Activated naive CD8-positive, alpha-beta T cell treated with anti-CD3 and anti-CD28 coated beads, Interleukin-2, amount 50 U/mL, for 16 hours (primary cell): ENCODE data around the gene ADGRG6.

Source experiments
- DNase-seq: peaks from one replicate; pipeline ENCODE4 v3.0.0-alpha.2; 2020; ENCODE audit warnings: low read depth, low spot score

The ADGRG6 gene

DNA sequence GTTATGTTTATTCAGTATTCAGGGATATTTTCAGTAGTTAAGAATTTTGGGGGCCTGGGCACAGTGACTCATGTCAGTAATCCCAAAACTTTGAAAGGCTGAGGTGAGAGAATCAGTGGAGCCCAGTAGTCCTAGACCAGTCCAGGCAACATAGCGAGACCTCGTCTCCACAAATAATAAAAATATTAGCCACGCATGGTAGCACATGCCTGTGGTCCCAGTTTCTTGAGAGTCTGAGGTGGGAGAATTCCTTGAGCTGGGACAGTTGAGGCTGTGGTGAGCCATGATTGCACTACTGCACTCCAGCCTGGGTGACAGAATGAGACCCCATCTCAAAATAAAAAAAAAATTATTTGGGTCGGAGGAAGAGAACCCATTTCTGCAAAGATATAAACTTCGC, 20.3 kb downstream of the ADGRG6 start:
- no peak for DNase-seq

DNA sequence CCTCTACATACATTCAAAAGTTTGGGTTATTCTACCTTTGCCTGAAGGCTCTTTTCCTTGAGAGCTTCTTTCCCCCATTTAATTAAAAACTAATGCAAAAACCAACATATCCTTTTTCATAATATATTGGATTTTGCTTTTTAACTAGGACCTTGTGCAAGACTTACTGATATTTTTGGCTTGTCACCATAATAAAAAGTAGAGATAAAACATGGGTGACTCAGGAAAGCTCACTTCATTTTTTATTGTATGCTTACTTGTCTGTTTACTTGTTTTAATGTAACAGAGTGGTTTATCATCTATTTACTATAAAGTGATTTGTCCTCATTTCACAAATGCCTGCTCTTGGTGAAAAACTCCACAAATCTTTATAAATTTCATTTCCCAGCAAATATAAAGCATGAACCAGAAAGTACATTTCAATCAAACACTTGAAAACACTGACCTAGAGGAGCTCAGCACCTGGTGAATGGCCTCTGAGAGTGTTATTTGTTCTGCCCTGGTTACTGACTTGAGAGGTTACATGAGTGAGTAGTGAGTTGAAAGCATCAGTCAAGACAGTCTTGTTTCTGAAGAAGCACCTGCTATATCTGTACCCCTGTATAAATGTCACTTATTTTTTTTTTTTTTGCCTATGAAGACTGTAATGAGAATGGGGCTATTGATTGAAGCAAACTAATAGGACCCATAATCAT, 20.8 kb downstream of the ADGRG6 start:
- no peak for DNase-seq

DNA sequence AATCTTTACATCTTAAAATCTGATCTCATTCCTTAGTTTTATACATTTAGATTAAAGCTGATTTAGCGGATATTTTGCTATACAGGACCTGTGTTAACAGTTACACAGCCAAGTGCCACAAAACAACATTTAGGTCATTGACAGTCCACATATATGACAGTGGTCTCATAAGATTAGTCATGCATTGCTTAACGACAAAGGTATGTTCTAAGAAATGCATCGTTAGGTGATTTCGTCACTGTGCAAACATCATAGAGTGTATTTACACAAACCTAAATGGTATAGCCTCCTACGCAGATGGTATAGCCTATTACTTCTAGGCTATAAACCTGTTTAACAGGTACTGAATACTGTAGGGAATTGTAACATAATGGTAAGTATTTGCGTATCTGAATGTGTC, 21.6 kb downstream of the ADGRG6 start:
- DNase-seq = no peak

DNA sequence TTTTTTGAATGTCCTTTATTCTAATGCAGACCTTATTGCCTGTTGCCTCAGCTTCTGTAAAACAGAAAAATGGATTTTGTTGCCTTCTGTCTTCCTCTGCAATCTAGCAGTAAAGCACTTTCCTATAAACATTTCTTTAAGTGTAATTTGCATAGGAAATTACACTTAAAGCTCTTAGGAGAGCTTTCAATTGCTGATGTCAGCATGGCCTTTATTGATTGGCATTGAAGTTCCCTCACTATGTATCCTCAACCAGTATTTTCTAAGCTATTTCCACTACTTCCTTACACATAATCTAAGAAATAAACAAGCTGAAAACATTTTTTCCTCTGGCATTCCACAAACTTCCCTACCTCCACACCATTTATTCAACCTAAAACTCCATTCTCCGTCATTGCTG, 22.3 kb downstream of the ADGRG6 start:
- no peak for DNase-seq

DNA sequence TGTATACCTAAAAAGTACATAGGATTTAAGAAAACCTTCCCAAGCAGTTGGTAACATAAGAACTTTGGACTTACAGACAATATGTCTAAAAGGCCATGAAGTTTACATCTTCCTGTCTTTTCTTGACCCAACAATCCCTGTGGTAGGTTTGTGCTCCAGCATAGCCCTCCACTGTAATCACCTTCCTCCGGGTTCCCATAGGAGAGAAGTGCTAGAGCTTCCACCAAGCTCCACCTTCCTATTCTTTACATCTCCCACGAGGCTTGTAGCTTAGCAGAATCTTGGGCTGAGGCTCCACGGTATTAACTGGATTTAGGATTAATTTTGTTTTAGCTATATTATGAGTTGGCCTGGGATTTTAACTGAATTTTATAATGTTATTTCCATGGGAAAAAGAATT, 23.3 kb downstream of the ADGRG6 start:
- no peak for DNase-seq

DNA sequence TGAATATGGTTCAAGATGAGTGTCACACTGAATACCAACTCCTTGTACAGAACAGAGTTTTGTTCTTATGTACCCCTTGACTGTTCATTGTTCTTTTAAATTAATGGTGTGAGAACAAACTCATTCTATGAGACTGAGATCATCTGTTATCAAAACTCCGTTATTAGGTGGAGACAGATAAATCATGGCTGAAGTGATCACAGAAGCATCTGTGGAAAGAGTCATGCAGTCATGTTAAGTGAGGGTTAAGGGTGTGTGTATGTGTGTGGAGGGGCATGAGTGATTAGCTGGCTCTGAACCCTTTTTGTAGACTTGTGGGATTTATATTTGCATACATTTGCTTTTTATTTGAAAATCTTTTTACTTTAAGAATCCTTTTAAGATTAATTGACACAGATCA, 24.7 kb downstream of the ADGRG6 start:
- DNase-seq = no peak

DNA sequence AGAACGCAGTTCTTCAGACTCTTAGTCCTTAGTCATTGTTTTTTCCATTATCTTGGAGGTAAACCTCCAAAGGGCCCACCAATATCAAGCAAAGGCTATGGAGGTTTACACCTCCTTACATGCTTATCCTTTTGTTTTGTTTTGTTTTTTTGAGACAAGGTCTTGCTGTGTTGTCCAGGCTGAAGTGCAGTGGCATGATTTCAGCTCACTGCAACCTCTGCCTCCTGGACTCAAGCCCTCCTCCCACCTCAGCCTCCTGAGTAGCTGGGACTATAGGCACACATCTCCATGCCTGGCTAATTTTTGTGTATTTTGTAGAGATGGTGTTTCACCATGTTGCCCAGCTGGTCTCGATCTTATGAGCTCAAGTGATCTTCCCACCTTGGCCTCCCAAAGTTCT, 26.3 kb downstream of the ADGRG6 start:
- no peak for DNase-seq

DNA sequence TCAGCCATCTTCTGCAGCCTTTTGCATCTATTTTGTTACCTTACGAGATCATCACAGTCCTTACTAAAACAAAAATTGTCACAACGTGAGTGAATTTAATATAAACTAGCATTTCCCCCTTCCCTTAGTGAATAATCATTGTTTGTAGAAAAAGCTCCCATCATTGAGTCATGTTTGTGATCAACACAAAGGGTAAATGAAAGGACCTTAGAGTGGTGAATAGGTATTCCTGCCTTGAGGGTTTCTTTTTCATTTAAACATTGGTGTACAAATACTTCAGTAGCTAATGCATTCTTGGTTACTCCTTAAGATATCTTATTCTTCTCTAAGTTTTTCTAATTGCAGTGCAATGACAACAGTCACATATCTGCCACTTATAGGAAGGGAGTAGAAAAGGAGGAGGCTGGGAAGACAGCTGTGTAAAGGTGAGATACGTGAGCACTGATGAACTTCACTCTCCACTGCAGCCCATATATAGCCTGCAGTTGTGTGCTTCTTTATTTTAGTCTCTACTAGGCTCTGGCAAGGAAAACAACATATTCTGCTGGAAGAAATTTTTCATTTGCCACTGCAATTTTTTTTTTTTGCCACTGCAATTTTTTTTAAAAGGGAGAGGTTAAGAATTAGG, 27.8 kb downstream of the ADGRG6 start:
- no peak for DNase-seq

DNA sequence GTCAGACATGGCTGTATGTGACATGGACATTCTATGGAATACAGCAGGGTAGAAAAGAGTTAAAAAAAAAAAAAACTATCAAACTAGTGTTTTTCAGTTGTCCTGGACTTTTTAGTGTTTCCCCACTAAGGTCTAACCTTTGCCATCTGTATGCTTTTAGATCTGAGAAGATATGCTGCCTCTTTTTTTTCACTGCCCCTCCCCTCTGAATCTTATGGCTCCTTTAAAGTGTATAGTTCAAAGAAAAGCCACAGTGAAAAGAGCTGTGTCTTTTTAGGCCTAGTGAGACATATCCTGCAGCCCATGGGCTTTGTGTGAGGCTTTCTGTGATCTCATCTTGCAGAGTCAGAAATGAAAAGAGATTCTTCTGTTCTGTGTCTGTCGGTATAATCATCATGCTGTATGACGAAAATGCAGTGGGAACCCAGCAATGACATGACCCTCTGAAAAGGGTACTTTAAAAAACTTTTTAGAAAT, 29.3 kb downstream of the ADGRG6 start:
- DNase-seq = no peak

DNA sequence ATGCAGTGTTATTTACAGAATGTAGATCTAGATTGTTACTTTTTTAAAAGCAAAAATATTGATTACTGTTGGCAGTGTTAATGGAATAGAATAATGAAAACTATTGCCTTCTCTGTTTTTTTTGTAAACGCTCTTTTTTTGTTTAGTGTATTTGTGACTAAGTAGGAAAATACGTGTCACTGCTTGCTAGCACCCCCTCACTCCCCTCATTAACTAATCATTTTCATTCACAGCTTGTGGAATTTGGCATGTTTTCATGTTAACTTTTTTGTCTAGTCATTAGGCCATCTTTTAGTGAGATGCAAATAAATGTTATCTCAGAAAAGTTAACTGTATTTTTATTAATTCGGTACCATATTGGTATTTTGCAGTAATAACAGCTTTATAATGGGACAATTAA, 29.8 kb downstream of the ADGRG6 start:
- no peak for DNase-seq

DNA sequence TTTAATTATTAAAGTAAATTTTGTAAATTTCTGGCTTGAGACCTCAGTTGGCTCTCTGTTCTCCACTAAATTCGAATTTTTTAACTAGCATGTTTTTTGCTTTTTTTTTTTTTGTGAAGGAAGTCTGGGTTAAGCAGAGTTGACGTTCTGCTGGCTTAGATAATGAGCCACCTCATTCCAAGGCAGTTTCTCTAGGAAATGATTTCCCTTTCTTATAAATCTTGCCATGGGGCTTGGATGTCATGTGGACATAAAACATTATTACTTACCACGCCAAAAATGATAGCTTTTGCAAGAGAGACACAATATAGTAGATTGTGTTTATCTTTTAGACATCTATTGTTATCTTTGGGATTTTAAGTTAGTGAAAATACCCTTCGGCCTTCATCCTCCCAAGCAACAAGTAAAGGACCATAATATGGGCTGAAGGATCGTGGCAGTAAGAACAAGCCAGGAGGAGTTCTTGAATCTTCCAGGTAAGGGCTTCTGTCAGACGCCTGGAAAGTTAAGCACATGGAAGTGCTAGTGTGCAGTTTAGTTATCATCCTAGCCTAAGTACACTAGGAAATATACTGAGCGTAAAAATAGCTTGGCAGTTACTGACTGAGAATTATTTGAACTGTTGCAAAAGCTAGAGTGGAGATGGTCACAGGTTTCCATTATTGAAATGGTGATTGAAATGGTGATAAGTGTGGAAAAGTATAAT, 30.7 kb downstream of the ADGRG6 start:
- DNase-seq = no peak

DNA sequence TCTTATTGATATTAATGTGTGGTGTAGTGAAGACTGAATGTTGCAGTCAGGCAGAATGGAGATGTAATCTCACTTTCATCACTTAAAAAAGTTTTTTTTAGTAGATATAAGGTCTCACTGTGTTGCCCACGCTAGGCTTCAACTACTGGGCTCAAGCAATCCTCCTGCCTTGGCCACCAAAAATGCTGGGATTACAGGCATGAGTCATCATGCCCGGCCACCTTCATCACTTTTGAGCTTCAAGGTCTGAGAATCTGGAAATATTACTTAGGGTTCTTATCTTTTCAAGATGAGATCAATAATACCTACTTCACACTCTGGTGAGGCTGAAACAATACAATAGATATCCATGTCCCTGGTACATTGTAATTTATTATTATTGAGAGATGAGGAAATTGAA, 31.6 kb downstream of the ADGRG6 start:
- no peak for DNase-seq

DNA sequence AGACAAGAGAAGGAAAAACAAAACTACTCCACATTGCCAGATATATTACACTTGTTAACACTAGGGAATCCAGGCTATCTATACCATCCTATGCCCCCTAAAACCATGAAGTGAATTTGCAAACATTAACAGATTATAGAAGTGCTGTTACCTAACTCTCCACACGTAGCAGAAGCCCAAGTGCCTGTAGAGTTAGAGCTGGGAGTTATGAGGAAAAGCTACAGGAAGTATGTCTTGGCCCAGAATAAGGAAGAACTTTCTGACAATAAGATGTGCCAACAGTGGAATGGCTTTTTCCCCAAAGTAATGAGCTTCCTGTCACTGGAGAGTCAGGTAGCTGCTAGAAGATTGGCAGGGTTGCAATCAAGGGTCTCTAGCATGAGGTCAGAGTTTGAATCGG, 32.5 kb downstream of the ADGRG6 start:
- DNase-seq = no peak

DNA sequence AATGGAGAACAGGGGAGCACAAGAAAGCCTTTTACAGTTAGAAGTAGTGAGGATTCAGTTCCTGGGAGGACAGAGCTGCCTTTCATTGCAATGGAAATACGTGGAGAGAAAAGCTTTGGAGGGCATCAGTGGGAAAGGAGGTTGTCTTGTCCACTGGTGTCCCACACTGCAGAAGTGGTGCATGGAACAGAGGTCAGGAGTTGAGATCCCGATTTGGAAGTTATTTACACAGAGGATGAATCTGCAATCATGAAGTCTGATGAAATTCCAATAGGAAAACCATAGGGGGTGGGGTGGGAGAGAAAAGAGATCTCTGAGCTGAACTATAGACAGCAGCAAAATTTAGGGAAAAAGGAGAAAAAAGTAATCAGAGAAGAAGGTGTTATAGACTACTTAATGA, 33.6 kb downstream of the ADGRG6 start:
- DNase-seq = no peak

DNA sequence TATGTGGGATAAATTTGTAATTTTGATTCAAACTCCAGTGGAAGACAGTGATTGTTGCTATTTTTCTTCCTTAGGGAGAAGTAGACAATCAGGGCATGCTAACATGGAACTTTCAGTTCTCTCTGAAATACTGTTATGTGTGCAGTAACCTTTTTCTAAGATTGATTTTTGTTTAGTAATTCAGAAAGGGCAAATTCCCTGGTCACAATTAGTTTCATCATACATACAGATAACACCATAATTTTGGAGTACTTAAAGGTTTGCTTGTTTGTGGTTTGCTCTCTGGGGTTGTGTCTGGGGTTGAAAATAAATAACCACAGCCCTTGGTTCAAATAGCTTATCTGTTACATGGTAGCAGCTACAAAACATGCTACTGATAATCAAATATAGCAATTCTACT, 34.4 kb downstream of the ADGRG6 start:
- DNase-seq = no peak

DNA sequence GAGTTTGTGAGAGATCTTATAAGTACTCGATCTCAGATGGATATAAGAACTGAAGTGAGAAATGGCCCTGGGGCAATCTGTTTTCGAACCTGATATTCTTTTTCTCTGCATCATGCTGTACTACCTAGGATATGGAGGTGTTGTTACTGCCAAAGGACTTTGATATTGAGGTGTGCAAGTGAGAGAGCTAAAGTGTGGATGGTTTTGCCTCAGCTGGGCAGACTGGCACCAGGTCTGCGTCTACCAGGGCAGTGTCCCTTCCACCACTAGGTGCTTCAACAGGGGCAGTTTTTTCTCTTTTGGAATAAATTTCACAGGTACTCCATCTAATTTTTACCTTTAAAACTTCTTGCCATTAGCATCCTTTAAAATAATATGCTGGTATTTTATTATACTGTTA, 35.0 kb downstream of the ADGRG6 start:
- no peak for DNase-seq

DNA sequence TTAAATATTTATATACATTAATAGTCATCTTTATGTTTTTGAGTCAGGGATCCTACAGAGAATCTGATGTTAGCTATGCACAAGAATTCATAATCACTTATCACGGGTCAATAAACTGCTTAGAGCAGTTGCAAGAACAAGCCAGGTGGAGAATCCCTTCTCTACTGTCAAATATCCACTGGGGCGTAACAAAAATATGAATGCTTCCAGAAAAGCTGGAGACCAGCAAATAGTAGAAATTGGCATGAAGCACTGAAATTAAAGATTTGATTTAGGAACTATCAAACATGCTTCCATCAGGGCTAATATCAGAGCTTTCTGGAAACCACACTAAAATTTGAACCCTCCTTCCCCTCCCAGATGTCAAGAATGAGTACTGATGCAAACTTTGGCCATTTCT, 37.3 kb downstream of the ADGRG6 start:
- DNase-seq = no peak

DNA sequence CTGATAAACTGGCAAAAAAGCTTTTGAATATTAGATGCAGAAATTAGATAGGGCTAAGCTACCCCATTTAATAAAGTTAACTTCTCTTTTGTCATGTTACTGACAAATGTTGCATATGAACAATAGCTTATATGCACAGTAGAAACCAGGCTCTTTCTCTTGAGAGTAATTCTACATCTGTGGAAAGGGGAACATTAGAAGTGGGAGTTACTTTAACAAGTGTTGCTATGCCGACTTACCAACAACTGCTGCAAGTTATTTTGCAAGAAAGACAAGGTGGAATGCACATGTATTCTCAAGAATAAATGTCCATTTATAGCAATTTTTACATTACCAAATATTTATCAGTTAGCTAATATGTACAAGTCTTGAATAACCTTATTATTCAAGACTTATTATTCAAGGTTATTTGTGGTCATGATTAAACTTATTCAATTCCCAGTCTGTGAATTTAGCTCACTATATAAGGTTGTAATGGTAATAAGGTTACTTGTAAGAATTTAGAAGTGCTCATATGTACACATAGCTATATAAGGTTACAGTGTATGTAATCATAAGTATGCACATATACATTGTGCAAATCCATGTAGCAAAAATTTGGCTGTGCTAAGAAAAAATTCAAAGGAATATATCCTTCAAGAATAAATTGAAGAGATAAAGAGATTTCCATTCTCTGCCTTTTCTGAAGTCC, 38.3 kb downstream of the ADGRG6 start:
- DNase-seq = no peak

DNA sequence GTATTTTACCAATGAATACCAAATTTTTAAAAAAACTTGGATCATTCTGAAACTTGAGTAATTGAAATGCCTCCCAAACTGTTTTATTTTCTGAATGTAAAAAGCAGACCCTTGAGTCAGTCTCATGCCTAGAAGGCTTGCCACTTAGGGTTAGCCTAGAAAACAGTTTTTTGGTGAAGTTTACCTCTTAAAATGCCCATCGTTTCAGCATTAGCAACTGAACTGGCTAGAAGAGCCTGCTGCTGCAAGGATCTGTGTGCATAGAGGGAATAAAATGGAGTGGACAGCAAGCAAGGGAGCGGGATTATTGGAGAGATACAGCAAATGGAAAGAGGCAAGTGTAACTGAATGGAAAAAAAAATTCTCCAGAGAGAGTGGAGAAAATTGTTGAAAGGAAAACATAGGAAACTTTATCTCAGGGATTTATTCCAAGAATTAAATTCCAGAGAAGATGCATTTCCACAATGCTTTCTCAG, 40.1 kb downstream of the ADGRG6 start:
- DNase-seq = no peak

DNA sequence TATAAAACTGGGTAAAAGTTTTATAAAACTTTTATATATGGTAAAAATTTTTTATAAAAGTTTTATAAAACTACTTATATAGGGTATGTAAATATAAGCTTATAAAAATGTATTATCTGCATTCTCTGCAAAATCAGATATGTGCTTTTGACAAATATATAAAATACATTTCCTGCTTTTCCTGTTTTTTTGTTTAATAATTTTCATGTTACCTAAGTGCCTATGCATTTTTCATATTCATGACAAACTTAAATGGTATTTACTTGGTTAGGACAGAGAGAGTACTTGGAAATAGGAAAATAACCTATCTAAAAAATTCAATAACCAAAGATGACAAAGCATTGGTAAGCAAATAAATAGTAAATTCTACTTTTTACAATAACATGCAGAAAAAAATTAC, 41.2 kb downstream of the ADGRG6 start:
- DNase-seq = no peak

DNA sequence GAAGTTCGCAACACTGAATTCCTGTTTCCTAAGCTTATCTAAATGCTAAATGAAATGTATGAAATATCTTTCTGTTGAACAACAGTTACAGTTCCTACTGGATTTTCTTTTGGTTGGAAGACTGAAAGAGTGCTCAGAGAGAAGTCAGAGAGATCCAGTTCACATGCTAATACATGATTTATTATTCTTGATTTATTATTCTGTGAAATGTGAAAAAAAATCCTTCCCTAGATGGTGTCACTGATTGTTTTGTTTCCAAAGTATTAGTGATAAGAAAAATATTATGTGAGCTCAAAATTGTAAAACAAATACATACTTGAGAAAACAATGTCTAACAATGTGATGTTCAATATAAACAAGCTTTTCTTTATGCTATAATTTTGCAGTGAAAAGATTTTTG, 42.1 kb downstream of the ADGRG6 start:
- no peak for DNase-seq

DNA sequence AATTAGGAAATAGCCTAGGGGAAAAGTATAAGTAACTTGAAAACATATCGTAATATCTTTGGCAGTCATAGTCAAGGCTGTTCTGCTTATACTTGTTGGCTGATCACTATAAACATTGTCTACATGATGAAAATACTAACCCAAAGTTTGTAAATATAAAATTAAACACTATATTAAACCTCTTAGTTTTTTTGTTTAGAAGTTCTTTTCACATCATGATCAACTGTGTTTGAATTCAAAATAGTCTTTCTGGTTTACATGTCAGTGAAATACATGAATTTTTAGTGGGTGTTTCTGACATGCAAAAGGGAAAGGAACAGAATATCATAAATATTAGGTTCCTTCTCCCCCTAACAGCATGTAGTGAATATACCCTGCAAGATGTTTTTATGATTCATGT, 43.5 kb downstream of the ADGRG6 start:
- DNase-seq = no peak
